ENCODE results near the gene SALL4. TPM values are rescaled to one million over a fixed set of nuclear protein-coding genes. Genes with fewer than 3 reads are reported as not detected.

SALL4 gene
- total RNA-seq, 1 donor from 2014 or later, result not detected

DNA sequence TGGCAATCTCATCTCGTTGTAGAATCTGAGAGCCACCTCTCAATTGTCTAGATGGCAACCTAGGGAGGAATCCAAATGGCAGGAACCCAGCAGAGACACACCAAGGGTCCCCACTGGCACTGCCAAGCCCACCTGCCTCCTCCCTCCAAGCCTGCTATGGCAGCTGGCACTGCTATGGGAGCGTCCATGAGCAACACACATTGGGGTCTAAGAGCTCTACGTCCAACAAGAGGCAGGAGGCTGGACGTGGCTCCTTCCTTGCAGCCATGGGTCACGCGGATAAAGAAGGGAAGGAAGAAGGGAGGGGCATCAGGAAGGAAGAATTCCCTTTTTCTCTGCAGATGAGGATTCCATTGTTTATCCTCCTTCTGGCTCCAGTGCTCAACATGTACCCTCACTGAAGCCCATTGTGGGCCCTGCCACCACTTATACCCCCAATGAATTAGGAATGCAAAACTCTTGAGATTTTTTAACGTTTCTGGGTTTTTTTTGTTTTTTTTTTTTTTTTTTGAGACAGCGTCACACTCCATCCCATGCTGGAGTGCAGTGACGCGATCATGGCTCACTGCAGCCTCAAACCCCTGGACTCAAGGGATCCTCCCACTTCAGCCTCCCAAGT, 51.4 kb downstream of the SALL4 start:
- TF ChIP-seq CTCF (IDR thresholded peaks at IDR 0.05) (no peak), POLR2A (IDR thresholded peaks at IDR 0.05) (no peak)
- intact Hi-C loops (cut with DNase I), result no loop called here
- no peak for DNase-seq (ENCODE audit: extremely low spot score in 2 of 2)
- H3K4me1 ChIP-seq, result peaks cover 25% of the 10 kb centered on the region
- H3K27me3 ChIP-seq, result no peaks in the 10 kb centered on the region
- peak overlapping the region; percentile 10 for H3K27ac ChIP-seq
- no peaks in the 10 kb centered on the region for H3K9me3 ChIP-seq
- no peaks in the 10 kb centered on the region for H3K36me3 ChIP-seq
- no peak overlapping the region for H3K4me3 ChIP-seq

DNA sequence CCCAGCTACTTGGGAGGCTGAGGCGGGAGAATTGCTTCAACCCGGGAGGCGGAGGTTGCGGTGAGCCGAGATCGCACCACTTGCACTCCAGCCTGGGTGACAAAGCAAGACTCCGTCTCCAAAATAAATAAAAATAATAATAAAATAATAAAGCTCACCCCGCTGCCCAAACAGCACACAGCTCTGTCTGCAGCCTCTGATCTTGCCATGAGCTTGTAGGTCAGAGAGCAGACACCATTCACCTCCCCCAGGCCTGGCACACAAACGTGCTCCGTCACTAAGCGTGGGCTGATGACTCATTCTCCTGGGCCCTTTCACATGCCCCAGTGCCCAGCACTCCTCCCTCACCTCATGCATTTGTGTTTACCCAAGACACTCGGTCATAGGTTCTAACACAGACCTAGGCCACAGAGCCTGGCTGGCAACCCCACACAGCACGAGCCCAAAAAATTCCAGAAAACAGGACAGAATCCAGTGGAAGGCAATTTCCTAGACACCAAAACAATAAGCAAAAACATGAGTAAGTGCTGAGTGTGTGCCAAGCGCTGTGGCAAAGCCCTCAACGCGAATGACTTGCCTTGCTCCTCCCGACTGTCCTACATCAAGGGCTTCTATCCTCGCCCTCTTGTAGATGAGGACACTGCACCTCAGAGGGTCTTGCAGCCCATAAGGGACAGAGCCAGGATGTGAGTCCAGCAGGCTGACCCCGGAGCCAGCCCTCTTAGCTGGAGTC, 52.1 kb downstream of the SALL4 start:
- H3K27me3 ChIP-seq, result no peaks in the 10 kb centered on the region
- H3K27ac ChIP-seq, result peak overlapping the region; percentile 10
- no peaks in the 10 kb centered on the region for H3K36me3 ChIP-seq
- H3K4me3 ChIP-seq, result no peak overlapping the region
- peaks cover 25% of the 10 kb centered on the region for H3K4me1 ChIP-seq
- no peaks in the 10 kb centered on the region for H3K9me3 ChIP-seq
- intact Hi-C loops (cut with DNase I), result no loop called here
- no peak for DNase-seq (ENCODE audit: extremely low spot score in 2 of 2)
- TF ChIP-seq POLR2AphosphoS5 (IDR thresholded peaks at IDR 0.05; ENCODE audit: insufficient read depth in 1 of 2, low read depth in 1 of 2) (peak in 1 of 2 donors; percentile 38), CTCF (IDR thresholded peaks at IDR 0.05) (no peak)

DNA sequence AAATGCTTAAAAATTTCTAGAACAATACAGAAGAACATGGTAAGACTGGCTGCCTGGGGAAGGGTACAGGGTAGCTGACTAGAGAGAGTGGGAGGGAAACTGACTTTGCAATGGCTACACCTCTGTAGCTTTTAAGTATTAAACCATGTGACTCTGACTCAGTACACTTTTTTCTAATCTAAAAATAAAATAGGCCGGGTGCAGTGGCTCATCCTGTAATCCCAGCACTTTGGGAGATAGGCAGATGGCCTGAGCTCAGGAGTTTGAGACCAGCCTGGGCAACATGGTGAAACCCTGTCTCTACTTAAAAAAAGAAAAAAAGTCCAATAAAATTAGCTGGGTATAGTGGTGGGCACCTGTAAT, 52.7 kb downstream of the SALL4 start:
- Histone ChIP-seq H3K9me3 (no peaks in the 10 kb centered on the region), H3K27me3 (no peaks in the 10 kb centered on the region), H3K4me3 (no peak overlapping the region), H3K36me3 (no peaks in the 10 kb centered on the region), H3K27ac (no peak overlapping the region), H3K4me1 (peaks cover 25% of the 10 kb centered on the region)
- DNase-seq (ENCODE audit: extremely low spot score in 2 of 2), result no peak
- intact Hi-C loops (cut with DNase I), result no loop called here
- TF ChIP-seq POLR2A (IDR thresholded peaks at IDR 0.05) (no peak), POLR2AphosphoS5 (IDR thresholded peaks at IDR 0.05; ENCODE audit: insufficient read depth in 1 of 2, low read depth in 1 of 2) (no peak), CTCF (IDR thresholded peaks at IDR 0.05) (no peak)

- Histone ChIP-seq H3K36me3 (no peaks in the 10 kb centered on the region), H3K27me3 (no peaks in the 10 kb centered on the region), H3K4me3 (no peak overlapping the region), H3K4me1 (peaks cover 26% of the 10 kb centered on the region), H3K9me3 (no peaks in the 10 kb centered on the region), H3K27ac (no peak overlapping the region)
- TF ChIP-seq CTCF (IDR thresholded peaks at IDR 0.05) (no peak), POLR2A (IDR thresholded peaks at IDR 0.05) (no peak), POLR2AphosphoS5 (IDR thresholded peaks at IDR 0.05; ENCODE audit: insufficient read depth in 1 of 2, low read depth in 1 of 2) (no peak)
- no peak for DNase-seq (ENCODE audit: extremely low spot score in 2 of 2)
- intact Hi-C loops (cut with DNase I), result no loop called here
Observed at GRCh38 chr20:51747182-51747911, 55.0 kb downstream of the SALL4 start.

DNA sequence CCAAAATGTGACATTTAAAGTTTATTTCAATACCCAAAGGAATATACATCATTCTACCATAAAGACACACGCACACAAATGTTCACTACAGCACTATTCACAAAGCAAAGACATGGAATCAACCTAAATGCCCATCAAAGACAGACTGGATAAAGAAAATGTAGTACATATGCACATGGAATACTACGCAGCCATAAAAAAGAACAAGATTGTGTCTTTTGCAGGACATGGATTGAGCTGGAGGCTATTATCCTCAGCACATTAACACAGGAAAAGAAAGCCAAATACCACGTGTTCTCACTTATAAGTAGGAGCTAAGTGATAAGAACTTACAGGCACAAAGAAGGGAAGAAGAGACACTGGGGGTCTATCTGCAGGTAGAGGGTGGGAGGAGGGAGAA, 56.5 kb downstream of the SALL4 start:
- intact Hi-C loops (cut with DNase I), result no loop called here
- Histone ChIP-seq H3K9me3 (no peaks in the 10 kb centered on the region), H3K4me1 (peaks cover 22% of the 10 kb centered on the region), H3K36me3 (no peaks in the 10 kb centered on the region), H3K27ac (no peak overlapping the region), H3K27me3 (no peaks in the 10 kb centered on the region), H3K4me3 (no peak overlapping the region)
- no peak for DNase-seq (ENCODE audit: extremely low spot score in 2 of 2)
- no peak for TF ChIP-seq POLR2A (IDR thresholded peaks at IDR 0.05)
- TF ChIP-seq POLR2AphosphoS5 (IDR thresholded peaks at IDR 0.05; ENCODE audit: insufficient read depth in 1 of 2, low read depth in 1 of 2), result no peak
- TF ChIP-seq CTCF (IDR thresholded peaks at IDR 0.05), result no peak

Data from vagina (tissue), 2 donors.